Neural cell (in vitro differentiated cells): ENCODE data around the gene GPHN. TPM values are rescaled to one million over a fixed set of nuclear protein-coding genes. Genes with fewer than 3 reads are reported as not detected.

Experiments used
- H2AFZ ChIP-seq: fragments of 200-600, 300-800 bp; sonication (generic), shearing (Covaris generic); 2 replicates; pipeline ENCODE4 v1.6.0; 2014; ENCODE audit warnings: low read depth, mild to moderate bottlenecking, antibody characterized with exemption, low read length, moderate library complexity
- H3F3A ChIP-seq: fragments of 200-600 bp; shearing (Covaris generic); 2 replicates; pipeline ENCODE4 v1.6.1; 2016; ENCODE audit warnings: mild to moderate bottlenecking, moderate library complexity, mixed read lengths, antibody characterized with exemption, low read length; ENCODE audit not compliant: insufficient read depth, poor library complexity, severe bottlenecking
- H3K27ac ChIP-seq: fragments of 200-600, 300-800 bp; sonication (generic), shearing (Covaris generic); 2 replicates; pipeline ENCODE4 v1.5.1; 2014; ENCODE audit warnings: mild to moderate bottlenecking, low read length, moderate library complexity
- H3K27me3 ChIP-seq: fragments of 300-800, 200-600 bp; sonication (generic), shearing (Covaris generic); 2 replicates; pipeline ENCODE4 v1.6.0; 2014; ENCODE audit warnings: mild to moderate bottlenecking, low read depth, low read length, moderate library complexity; ENCODE audit not compliant: insufficient read depth
- H3K36me3 ChIP-seq: fragments of 300-800, 200-600 bp; sonication (generic), shearing (Covaris generic); 2 replicates; pipeline ENCODE4 v1.5.1; 2014; ENCODE audit warnings: mild to moderate bottlenecking, antibody characterized with exemption, low read length, moderate library complexity; ENCODE audit not compliant: insufficient read depth
- H3K4me2 ChIP-seq: fragments of 300-800, 200-600 bp; sonication (generic), shearing (Covaris generic); 2 replicates; pipeline ENCODE4 v1.6.0; 2014; ENCODE audit warnings: mild to moderate bottlenecking, low read length
- H3K4me3 ChIP-seq: fragments of 300-800, 200-600 bp; sonication (generic), shearing (Covaris generic); 2 replicates; pipeline ENCODE4 v1.5.1; 2014; ENCODE audit warnings: mild to moderate bottlenecking, low read length, moderate library complexity
- H3K79me2 ChIP-seq: fragments of 200-600 bp; shearing (Covaris generic); replicated peaks from 2 replicates; pipeline ENCODE4 v1.6.0; 2014; ENCODE audit warnings: mild to moderate bottlenecking, low read length, moderate library complexity; ENCODE audit not compliant: insufficient read depth
- H3K9ac ChIP-seq: fragments of 300-800, 200-600 bp; sonication (generic), shearing (Covaris generic); 2 replicates; pipeline ENCODE4 v1.6.1; 2016; ENCODE audit warnings: mild to moderate bottlenecking, low read length, mixed read lengths
- H3K9me2 ChIP-seq: fragments of 200-600 bp; shearing (Covaris generic); 2 replicates; pipeline ENCODE4 v1.6.1; 2016; ENCODE audit warnings: mild to moderate bottlenecking, low read length, mixed read lengths; ENCODE audit not compliant: insufficient read depth
- H3K9me3 ChIP-seq: fragments of 200-600, 300-800 bp; sonication (generic), shearing (Covaris generic); 2 replicates; pipeline ENCODE4 v1.6.1; 2016; ENCODE audit warnings: mild to moderate bottlenecking, mixed run types, low read length, moderate library complexity, mixed read lengths
- H4K20me1 ChIP-seq: fragments of 200-600 bp; shearing (Covaris generic); 2 replicates; pipeline ENCODE4 v1.6.1; 2016; ENCODE audit warnings: mild to moderate bottlenecking, mixed run types; ENCODE audit not compliant: insufficient read depth
- CTCF ChIP-seq: fragments of 450-650 bp; IDR thresholded peaks from 2 replicates; pipeline ENCODE4 v1.5.1; 2014; ENCODE audit warnings: antibody characterized with exemption, mild to moderate bottlenecking, moderate library complexity; ENCODE audit not compliant: poor library complexity, severe bottlenecking
- EP300 ChIP-seq: fragments of 450-650 bp; conservative IDR thresholded peaks from 2 replicates; pipeline ENCODE4 v1.6.1; 2014; ENCODE audit warnings: antibody characterized with exemption, mild to moderate bottlenecking, moderate library complexity; ENCODE audit not compliant: poor library complexity, severe bottlenecking
- EZH2 ChIP-seq: fragments of 200-600, 300-800 bp; shearing (Covaris generic), sonication (generic); IDR thresholded peaks from 2 replicates; pipeline ENCODE4 v1.6.1; 2014; ENCODE audit warnings: antibody characterized with exemption, low read length, borderline replicate concordance, mild to moderate bottlenecking; ENCODE audit not compliant: insufficient read depth, poor library complexity, severe bottlenecking
- MXI1 ChIP-seq: fragments of 450-650 bp; conservative IDR thresholded peaks from 2 replicates; pipeline ENCODE4 v1.6.1; 2014; ENCODE audit warnings: antibody characterized with exemption, mild to moderate bottlenecking; ENCODE audit not compliant: poor library complexity, severe bottlenecking
- POLR2AphosphoS5 ChIP-seq: IDR thresholded peaks from 2 replicates; pipeline ENCODE4 v1.6.1; 2012
- RAD21 ChIP-seq: fragments of 450-650 bp; conservative IDR thresholded peaks from 2 replicates; pipeline ENCODE4 v1.6.1; 2014; ENCODE audit warnings: antibody characterized with exemption, mild to moderate bottlenecking, moderate library complexity
- REST ChIP-seq: IDR thresholded peaks from 2 replicates; pipeline ENCODE4 v1.6.1; 2012; ENCODE audit warnings: borderline replicate concordance
- SMC3 ChIP-seq: fragments of 450-650 bp; conservative IDR thresholded peaks from 2 replicates; pipeline ENCODE4 v1.6.1; 2014; ENCODE audit warnings: antibody characterized with exemption, mild to moderate bottlenecking, moderate library complexity; ENCODE audit not compliant: poor library complexity
- TAF1 ChIP-seq: IDR thresholded peaks from 2 replicates; pipeline ENCODE4 v1.6.1; 2012; ENCODE audit warnings: low read depth
- polyA plus RNA-seq: library from polyadenylated mRNA; depleted of rRNA; stranded (reverse); fragments of >200 nt; gene quantifications from 2 replicates; pipeline ENCODE4 v1.2.3, GENCODE V29; 2014

Gene GPHN
- polyA plus RNA-seq, 1 donor from 2014 or later: 135 TPM

GRCh38 chr14:66651536-66652220 lies 143.7 kb downstream of the GPHN start:
- TF ChIP-seq EZH2 (no peak), MXI1 (no peak)
- Histone ChIP-seq H3K4me2 (no peak overlapping the region), H3K9me2 (no peaks in the 10 kb centered on the region), H2AFZ (no peak overlapping the region), H3K79me2 (no peaks in the 10 kb centered on the region), H3K4me3 (no peak overlapping the region), H4K20me1 (no peaks in the 10 kb centered on the region), H3K27me3 (no peaks in the 10 kb centered on the region), H3K27ac (no peak overlapping the region), H3K36me3 (no peaks in the 10 kb centered on the region), H3F3A (no peaks in the 10 kb centered on the region), H3K9ac (no peak overlapping the region), H3K9me3 (peaks cover 5% of the 10 kb centered on the region)

- no peak overlapping the region for H3K27ac ChIP-seq
- TF ChIP-seq EZH2 (no peak), REST (no peak), MXI1 (no peak), POLR2AphosphoS5 (no peak), SMC3 (no peak), TAF1 (no peak), CTCF (no peak), EP300 (no peak), RAD21 (no peak)
- no peak overlapping the region for H3K4me2 ChIP-seq
Measured at GRCh38 chr14:66652525-66653106, 144.7 kb downstream of the GPHN start.

More at GRCh38 chr14:66652525-66653106, 144.7 kb downstream of the GPHN start:
- Histone ChIP-seq H3K27me3 (no peaks in the 10 kb centered on the region), H3F3A (no peaks in the 10 kb centered on the region), H3K9ac (no peak overlapping the region), H3K9me2 (no peaks in the 10 kb centered on the region), H3K9me3 (peaks cover 11% of the 10 kb centered on the region), H2AFZ (no peak overlapping the region), H4K20me1 (no peaks in the 10 kb centered on the region), H3K79me2 (no peaks in the 10 kb centered on the region), H3K36me3 (no peaks in the 10 kb centered on the region), H3K4me3 (no peak overlapping the region)
